ENCODE results near the gene LMF1.

- TF ChIP-seq CTCF (IDR thresholded peaks at IDR 0.05) (no peak), ZFX (IDR thresholded peaks at IDR 0.05; ENCODE audit: borderline replicate concordance) (no peak)
Measured at GRCh38 chr16:891353-891740, 79.4 kb downstream of the LMF1 start.
